SU-DHL-6 (cell line): ENCODE measurements around the gene ATP8A2.

Source experiments
- H2AFZ ChIP-seq: fragments of 200-600 bp; sonication (generic); 2 replicates; pipeline ENCODE4 v1.6.1; 2014; ENCODE audit warnings: low read depth, mild to moderate bottlenecking, moderate library complexity, mixed read lengths, antibody characterized with exemption, low read length; ENCODE audit not compliant: severe bottlenecking
- H3F3A ChIP-seq: fragments of 200-600 bp; shearing (Covaris generic); 2 replicates; pipeline ENCODE4 v1.6.0; 2016; ENCODE audit warnings: antibody characterized with exemption, mild to moderate bottlenecking; ENCODE audit not compliant: insufficient read depth
- H3K27ac ChIP-seq: fragments of 200-600 bp; sonication (generic); 2 replicates; pipeline ENCODE4 v1.5.1; 2016; ENCODE audit warnings: low read depth, mild to moderate bottlenecking, low read length, moderate library complexity, mixed read lengths
- H3K27me3 ChIP-seq: fragments of 200-600 bp; sonication (generic), shearing (Covaris generic); 2 replicates; pipeline ENCODE4 v1.6.0; 2014; ENCODE audit warnings: mild to moderate bottlenecking, low read length
- H3K36me3 ChIP-seq: fragments of 200-600 bp; sonication (generic); 2 replicates; pipeline ENCODE4 v1.6.1; 2014; ENCODE audit warnings: mild to moderate bottlenecking, low read length, mixed read lengths
- H3K4me2 ChIP-seq: fragments of 300-600, 200-600 bp; shearing (Covaris generic), sonication (generic); 2 replicates; pipeline ENCODE4 v1.6.0; 2014; ENCODE audit warnings: low read length, low read depth, mild to moderate bottlenecking; ENCODE audit not compliant: poor library complexity, severe bottlenecking
- H3K4me3 ChIP-seq: fragments of 200-600 bp; sonication (generic); 2 replicates; pipeline ENCODE4 v1.5.1; 2014; ENCODE audit warnings: antibody characterized with exemption, low read length, mild to moderate bottlenecking, mixed read lengths; ENCODE audit not compliant: insufficient read depth, poor library complexity, severe bottlenecking
- H3K79me2 ChIP-seq: fragments of 200-600 bp; sonication (generic); 2 replicates; pipeline ENCODE4 v1.6.1; 2014; ENCODE audit warnings: mild to moderate bottlenecking, low read length, moderate library complexity; ENCODE audit not compliant: insufficient read depth
- H3K9ac ChIP-seq: fragments of 200-600 bp; sonication (generic); 2 replicates; pipeline ENCODE4 v1.7.0; 2014; ENCODE audit warnings: mild to moderate bottlenecking, low read length
- H3K9me2 ChIP-seq: fragments of 200-600 bp; sonication (generic); replicated peaks from 2 replicates; pipeline ENCODE4 v1.6.1; 2014; ENCODE audit warnings: low read length; ENCODE audit not compliant: insufficient read depth
- H3K9me3 ChIP-seq: fragments of 200-600 bp; sonication (generic); 2 replicates; pipeline ENCODE4 v1.6.1; 2014; ENCODE audit warnings: low read length, mixed read lengths; ENCODE audit not compliant: insufficient read depth
- H4K20me1 ChIP-seq: fragments of 200-600 bp; sonication (generic); 2 replicates; pipeline ENCODE4 v1.6.1; 2014; ENCODE audit warnings: low read depth, mild to moderate bottlenecking, antibody characterized with exemption, low read length, moderate library complexity, mixed read lengths
- CTCF ChIP-seq: fragments of 200-600 bp; sonication (generic); IDR thresholded peaks from one replicate; pipeline ENCODE4 v1.5.1; 2017; ENCODE audit warnings: antibody characterized with exemption, mild to moderate bottlenecking, low read length, moderate library complexity; ENCODE audit not compliant: insufficient read depth, poor library complexity, severe bottlenecking
- EZH2phosphoT487 ChIP-seq: fragments of 200-600 bp; sonication (generic), shearing (Covaris generic); conservative IDR thresholded peaks from 2 replicates; pipeline ENCODE4 v1.6.1; 2018; ENCODE audit warnings: mild to moderate bottlenecking, antibody characterized with exemption, low read length, moderate library complexity, mixed read lengths

ATP8A2 gene

GRCh38 chr13:25778365-25778764, 406.6 kb downstream of the ATP8A2 start:
- TF ChIP-seq CTCF (no peak), EZH2phosphoT487 (no peak)
- Histone ChIP-seq H3K9me2 (no peaks in the 10 kb centered on the region), H3K27me3 (no peaks in the 10 kb centered on the region), H3F3A (no peaks in the 10 kb centered on the region), H3K4me2 (no peak overlapping the region), H4K20me1 (no peaks in the 10 kb centered on the region), H3K9me3 (no peaks in the 10 kb centered on the region), H3K4me3 (no peak overlapping the region), H2AFZ (no peak overlapping the region), H3K27ac (no peak overlapping the region), H3K79me2 (no peaks in the 10 kb centered on the region), H3K9ac (no peak overlapping the region), H3K36me3 (no peaks in the 10 kb centered on the region)

GRCh38 chr13:25778808-25779305, 407.1 kb downstream of the ATP8A2 start:
- Histone ChIP-seq H3K27me3 (no peaks in the 10 kb centered on the region), H3K4me2 (no peak overlapping the region), H3K79me2 (no peaks in the 10 kb centered on the region), H3F3A (no peaks in the 10 kb centered on the region), H2AFZ (no peak overlapping the region), H3K36me3 (no peaks in the 10 kb centered on the region), H4K20me1 (no peaks in the 10 kb centered on the region), H3K9me3 (no peaks in the 10 kb centered on the region), H3K9ac (no peak overlapping the region), H3K27ac (no peak overlapping the region), H3K9me2 (no peaks in the 10 kb centered on the region), H3K4me3 (no peak overlapping the region)
- TF ChIP-seq EZH2phosphoT487 (no peak), CTCF (no peak)

- Histone ChIP-seq H3K9me3 (no peaks in the 10 kb centered on the region), H2AFZ (no peak overlapping the region), H3K27ac (no peak overlapping the region), H3K36me3 (no peaks in the 10 kb centered on the region), H3K9me2 (no peaks in the 10 kb centered on the region), H4K20me1 (no peaks in the 10 kb centered on the region), H3K79me2 (no peaks in the 10 kb centered on the region), H3K9ac (no peak overlapping the region), H3K4me2 (no peak overlapping the region), H3F3A (no peaks in the 10 kb centered on the region), H3K4me3 (no peak overlapping the region), H3K27me3 (no peaks in the 10 kb centered on the region)
- TF ChIP-seq CTCF (no peak), EZH2phosphoT487 (no peak)
Measured at GRCh38 chr13:25783076-25783475, 411.3 kb downstream of the ATP8A2 start.

- Histone ChIP-seq H3K27me3 (no peaks in the 10 kb centered on the region), H3F3A (no peaks in the 10 kb centered on the region), H3K4me2 (no peak overlapping the region), H3K9ac (no peak overlapping the region), H3K36me3 (no peaks in the 10 kb centered on the region), H3K4me3 (no peak overlapping the region), H4K20me1 (no peaks in the 10 kb centered on the region), H3K79me2 (no peaks in the 10 kb centered on the region), H3K9me3 (no peaks in the 10 kb centered on the region), H3K9me2 (no peaks in the 10 kb centered on the region), H3K27ac (no peak overlapping the region), H2AFZ (no peak overlapping the region)
- TF ChIP-seq CTCF (no peak), EZH2phosphoT487 (no peak)
Measured at GRCh38 chr13:25783601-25784024, 411.8 kb downstream of the ATP8A2 start.
